ENCODE data around the gene BMPER. TPM values are rescaled to one million over a fixed set of nuclear protein-coding genes. Genes with fewer than 3 reads are reported as not detected.

Gene BMPER
- total and polyA plus RNA-seq, 10 of the 15 experiments (the other 5 are each of a cell fraction or from before 2014, with no cell fraction given): 0.02 to 0.08 TPM; not detected in 8

GRCh38 chr7:33882950-33883670 is 22.2 kb upstream of the BMPER start:
- CTCF ChIA-PET: interaction anchor here (2.1 kb wide), 1 partner anchor 12 kb away, joined by 6 read pairs; no protein-coding TSS in a partner anchor
- no peaks in the 10 kb centered on the region for H3K36me3 ChIP-seq (ENCODE audit: control insufficient read depth in 2 of 2, insufficient read depth in 2 of 2, low read length in 1 of 2)

More at GRCh38 chr7:33882950-33883670, 22.2 kb upstream of the BMPER start:
- intact Hi-C loops (cut with micrococcal nuclease; ENCODE audit: unreplicated experiment) (no loop called here), in situ Hi-C loops (cut with MboI) (no loop called here)
- Histone ChIP-seq H3K4me3 (no peak overlapping the region), H4K20me1 (ENCODE audit: control insufficient read depth, insufficient read depth) (no peaks in the 10 kb centered on the region), H3K79me2 (ENCODE audit: control insufficient read depth, insufficient read depth, low read length) (no peaks in the 10 kb centered on the region), H3K9ac (ENCODE audit: control insufficient read depth, insufficient read depth, low read length) (no peak overlapping the region), H3K9me3 (replicated peaks; ENCODE audit: control insufficient read depth, insufficient read depth, low read length) (no peaks in the 10 kb centered on the region), H2AFZ (ENCODE audit: control insufficient read depth, low read depth, low read length) (no peak overlapping the region), H3K4me1 (ENCODE audit: control insufficient read depth, insufficient read depth, low read length) (no peaks in the 10 kb centered on the region), H3K4me2 (ENCODE audit: control insufficient read depth, insufficient read depth) (no peak overlapping the region), H3K27ac (ENCODE audit: control insufficient read depth, insufficient read depth) (no peak overlapping the region), H3K27me3 (replicated peaks in 1 of 2; ENCODE audit: control insufficient read depth in 2 of 2, insufficient read depth in 2 of 2, low read length in 1 of 2) (no peaks in the 10 kb centered on the region)
- ChIA-PET SMC1A (ENCODE audit: uncharacterized antibody, unreplicated experiment) (no interaction called here), RAD21 (ENCODE audit: unreplicated experiment) (no interaction called here), POLR2A (no interaction called here)
- no peak for TF ChIP-seq TCF3 (IDR thresholded peaks at IDR 0.05; ENCODE audit: borderline replicate concordance, insufficient read depth, low read depth, low read length)
- TF ChIP-seq FOS (IDR thresholded peaks at IDR 0.05; ENCODE audit: borderline replicate concordance, extremely low read depth, insufficient read length): no peak
- no peak for TF ChIP-seq SREBF2 (IDR thresholded peaks at IDR 0.05; ENCODE audit: low read length)
- no peak for TF ChIP-seq ATF2 (IDR thresholded peaks at IDR 0.05; ENCODE audit: low read length)
- TF ChIP-seq ETV6 (conservative IDR thresholded peaks at IDR 0.05 in 1 of 2, IDR thresholded peaks at IDR 0.05 in 1 of 2; ENCODE audit: borderline replicate concordance in 1 of 2, low read depth in 1 of 2): no peak
- TF ChIP-seq POLR2A (IDR thresholded peaks at IDR 0.05; ENCODE audit: low read depth, low read length): no peak
- TF ChIP-seq BRCA1 (IDR thresholded peaks at IDR 0.05; ENCODE audit: low read depth, low read length): no peak
- no peak for TF ChIP-seq HDGF (IDR thresholded peaks at IDR 0.05)
- TF ChIP-seq SP1 (IDR thresholded peaks at IDR 0.05; ENCODE audit: low read depth, low read length): no peak
- TF ChIP-seq PRDM15 (CRISPR knock-in tag; IDR thresholded peaks at IDR 0.05): no peak
- no peak for TF ChIP-seq RFX5 (IDR thresholded peaks at IDR 0.05; ENCODE audit: low read depth, low read length)
- TF ChIP-seq BCL3 (IDR thresholded peaks at IDR 0.05; ENCODE audit: borderline replicate concordance, insufficient read depth, low read depth, low read length, poor library complexity, severe bottlenecking): no peak
- no peak for TF ChIP-seq MYC (IDR thresholded peaks at IDR 0.05; ENCODE audit: insufficient read depth, insufficient read length, insufficient replicate concordance, low read length, severe bottlenecking)
- WGBS (ENCODE audit: insufficient coverage, insufficient replicate concordance, low lambda C conversion rate, missing lambda C conversion rate): 3% methylated on average over 3 of the region's 3 CpGs
- ATAC-seq (no peak), FAIRE-seq (no peak), DNase-seq (ENCODE audit: low read depth, low spot score) (no peak)
- BruUV-seq (replicated peaks): no TSS peak
